GM13976 (cell line): ENCODE data around the gene LZTS2.

Experiments
- DNase-seq: peaks from one replicate; pipeline ENCODE4 v3.0.0; 2012; ENCODE audit warnings: low spot score
- in situ Hi-C: fragments of 300-500 bp; cut with MboI; formaldehyde crosslinking; loops from one replicate; pipeline ENCODE4 v1.12.0; 2022; ENCODE audit warnings: low sequenced_read_pairs, mixed read lengths, inconsistent platforms; ENCODE audit not compliant: unreplicated experiment
- TF ChIP-seq, protein P1 (sequence below): IDR thresholded peaks from 2 replicates; pipeline ENCODE4 v1.5.1; 2012; ENCODE audit warnings: borderline replicate concordance, mild to moderate bottlenecking; ENCODE audit not compliant: insufficient read depth; ENCODE audit errors: extremely low read depth, missing control alignments, control extremely low read depth

Gene LZTS2, protein sequence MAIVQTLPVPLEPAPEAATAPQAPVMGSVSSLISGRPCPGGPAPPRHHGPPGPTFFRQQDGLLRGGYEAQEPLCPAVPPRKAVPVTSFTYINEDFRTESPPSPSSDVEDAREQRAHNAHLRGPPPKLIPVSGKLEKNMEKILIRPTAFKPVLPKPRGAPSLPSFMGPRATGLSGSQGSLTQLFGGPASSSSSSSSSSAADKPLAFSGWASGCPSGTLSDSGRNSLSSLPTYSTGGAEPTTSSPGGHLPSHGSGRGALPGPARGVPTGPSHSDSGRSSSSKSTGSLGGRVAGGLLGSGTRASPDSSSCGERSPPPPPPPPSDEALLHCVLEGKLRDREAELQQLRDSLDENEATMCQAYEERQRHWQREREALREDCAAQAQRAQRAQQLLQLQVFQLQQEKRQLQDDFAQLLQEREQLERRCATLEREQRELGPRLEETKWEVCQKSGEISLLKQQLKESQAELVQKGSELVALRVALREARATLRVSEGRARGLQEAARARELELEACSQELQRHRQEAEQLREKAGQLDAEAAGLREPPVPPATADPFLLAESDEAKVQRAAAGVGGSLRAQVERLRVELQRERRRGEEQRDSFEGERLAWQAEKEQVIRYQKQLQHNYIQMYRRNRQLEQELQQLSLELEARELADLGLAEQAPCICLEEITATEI

DNA sequence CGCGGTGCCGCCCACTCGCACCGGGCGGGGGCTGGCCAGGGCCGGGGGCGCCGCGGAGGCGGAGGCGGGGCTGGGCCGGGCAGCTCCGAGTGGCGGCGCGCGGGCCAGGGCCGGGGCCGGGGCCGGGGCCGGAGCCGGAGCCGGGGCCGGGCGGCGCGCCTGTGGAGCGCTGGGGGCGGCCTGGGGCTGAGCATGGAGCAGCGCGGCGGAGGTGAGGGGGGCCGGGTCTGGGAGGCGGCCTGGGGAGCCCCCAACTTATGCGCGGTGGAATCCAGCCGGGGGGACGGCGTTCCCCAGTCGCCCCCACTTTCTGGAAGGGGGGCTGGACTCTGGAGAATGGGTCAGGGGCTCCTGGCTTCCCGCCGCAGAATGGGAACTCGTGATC lies at the start of gene LZTS2:
Gene LZTS2, plus strand, starts transcription at position 67 of the 385 bp plus-strand sequence. CDS start 2,731 bp downstream, outside the sequence.
- in situ Hi-C loops, result no loop called here
- TF ChIP-seq, protein P1, sequence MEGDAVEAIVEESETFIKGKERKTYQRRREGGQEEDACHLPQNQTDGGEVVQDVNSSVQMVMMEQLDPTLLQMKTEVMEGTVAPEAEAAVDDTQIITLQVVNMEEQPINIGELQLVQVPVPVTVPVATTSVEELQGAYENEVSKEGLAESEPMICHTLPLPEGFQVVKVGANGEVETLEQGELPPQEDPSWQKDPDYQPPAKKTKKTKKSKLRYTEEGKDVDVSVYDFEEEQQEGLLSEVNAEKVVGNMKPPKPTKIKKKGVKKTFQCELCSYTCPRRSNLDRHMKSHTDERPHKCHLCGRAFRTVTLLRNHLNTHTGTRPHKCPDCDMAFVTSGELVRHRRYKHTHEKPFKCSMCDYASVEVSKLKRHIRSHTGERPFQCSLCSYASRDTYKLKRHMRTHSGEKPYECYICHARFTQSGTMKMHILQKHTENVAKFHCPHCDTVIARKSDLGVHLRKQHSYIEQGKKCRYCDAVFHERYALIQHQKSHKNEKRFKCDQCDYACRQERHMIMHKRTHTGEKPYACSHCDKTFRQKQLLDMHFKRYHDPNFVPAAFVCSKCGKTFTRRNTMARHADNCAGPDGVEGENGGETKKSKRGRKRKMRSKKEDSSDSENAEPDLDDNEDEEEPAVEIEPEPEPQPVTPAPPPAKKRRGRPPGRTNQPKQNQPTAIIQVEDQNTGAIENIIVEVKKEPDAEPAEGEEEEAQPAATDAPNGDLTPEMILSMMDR, result no peak
- no peak for DNase-seq

DNA sequence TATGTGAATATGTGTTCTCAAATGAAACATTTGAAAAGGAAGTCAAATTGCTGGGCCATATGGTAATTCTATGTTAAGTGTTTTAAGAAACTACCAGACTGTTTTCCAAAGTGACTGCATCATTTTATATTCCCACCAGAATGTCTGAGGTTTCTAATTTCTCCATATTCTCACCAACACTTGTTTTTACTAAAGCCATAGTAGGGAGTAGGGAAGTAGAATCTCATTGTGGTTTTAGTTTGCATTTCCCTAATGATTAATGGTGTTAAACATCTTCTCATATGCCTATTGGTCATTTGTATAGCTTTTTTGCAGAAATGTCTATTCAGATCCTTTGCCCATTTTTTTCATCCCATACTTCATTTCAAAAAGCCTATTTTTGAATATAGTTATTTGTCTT lies 39.4 kb upstream of the LZTS2 start:
- TF ChIP-seq, protein P1, result no peak
- in situ Hi-C loops, result no loop called here
- DNase-seq, result no peak

DNA sequence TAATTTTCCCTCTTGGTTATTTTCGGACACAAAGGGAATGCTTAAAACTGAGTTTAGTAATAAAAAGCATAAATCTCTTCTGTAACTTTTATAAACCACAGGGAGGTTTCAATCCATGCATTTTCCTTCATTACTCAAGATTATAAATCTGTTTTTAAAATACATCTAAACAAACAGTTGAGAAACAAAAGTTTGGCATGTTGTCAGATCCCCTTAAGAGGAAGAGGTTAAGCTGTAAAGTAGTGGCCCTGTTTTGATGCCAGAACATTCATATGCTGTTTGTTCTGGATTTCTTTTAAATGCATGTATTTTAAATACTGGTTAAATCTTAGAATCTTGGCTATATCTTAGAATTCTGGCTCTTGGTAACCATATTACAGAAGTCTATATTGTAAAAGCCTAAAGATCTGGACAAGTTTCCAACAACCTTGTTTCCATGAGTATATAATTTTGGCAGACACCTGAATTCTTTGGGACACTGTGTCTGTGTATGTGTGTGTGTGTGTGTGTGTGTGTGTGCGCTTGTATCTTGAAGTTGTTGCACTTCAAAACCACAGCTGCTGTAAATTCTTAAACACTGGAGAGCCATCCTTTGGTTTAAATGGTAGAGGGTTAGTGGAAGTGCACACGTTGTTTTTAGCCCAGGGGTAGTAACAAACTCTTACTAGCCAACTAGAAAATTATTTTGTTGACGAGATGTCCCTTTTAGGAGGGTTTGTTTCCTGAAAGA lies 37.1 kb upstream of the LZTS2 start:
- in situ Hi-C loops, result no loop called here
- TF ChIP-seq, protein P1, result no peak

DNA sequence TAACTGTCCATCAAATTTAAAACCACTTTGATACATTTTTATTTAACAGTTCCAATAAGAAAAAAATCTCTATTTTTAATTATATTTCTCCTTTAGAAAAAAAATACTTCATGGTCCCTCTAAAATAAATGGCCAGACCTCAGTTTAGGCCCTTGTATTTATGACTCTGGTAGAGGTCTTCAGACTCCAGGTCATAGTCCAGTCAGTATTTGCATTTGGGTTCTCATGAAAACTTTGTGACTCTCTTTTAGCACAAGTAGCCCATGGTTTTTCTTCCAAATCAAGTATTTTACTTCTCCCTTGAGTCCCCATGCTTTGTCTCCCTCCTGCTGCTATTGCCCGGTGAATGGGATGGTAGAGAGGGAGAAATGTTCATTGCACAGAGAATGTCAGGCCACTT lies 35.8 kb upstream of the LZTS2 start:
- no peak for DNase-seq
- TF ChIP-seq, protein P1, result no peak
- in situ Hi-C loops, result no loop called here

More for the DNA sequence above, 37.1 kb upstream of the LZTS2 start:
- no peak for DNase-seq

DNA sequence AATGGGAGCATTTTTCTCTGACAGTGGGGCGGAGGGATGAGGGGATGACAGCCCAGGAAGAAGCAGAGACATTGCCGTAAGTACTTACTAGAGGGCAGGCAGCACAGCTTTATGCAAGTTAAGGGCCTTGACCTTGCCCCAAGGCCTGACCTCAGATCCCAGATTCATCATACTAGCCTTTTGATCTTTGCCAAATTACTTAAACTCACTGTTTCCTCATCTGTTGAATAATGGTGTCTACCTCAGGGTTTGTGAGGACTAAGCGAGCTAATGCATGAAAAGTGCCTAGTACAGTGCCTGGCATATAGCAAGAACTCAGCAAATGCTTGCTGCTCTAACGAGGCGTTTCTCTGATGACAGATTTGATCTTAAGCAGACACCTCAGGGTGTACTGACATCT lies 33.8 kb upstream of the LZTS2 start:
- TF ChIP-seq, protein P1, result no peak
- in situ Hi-C loops, result no loop called here
- DNase-seq, result no peak

DNA sequence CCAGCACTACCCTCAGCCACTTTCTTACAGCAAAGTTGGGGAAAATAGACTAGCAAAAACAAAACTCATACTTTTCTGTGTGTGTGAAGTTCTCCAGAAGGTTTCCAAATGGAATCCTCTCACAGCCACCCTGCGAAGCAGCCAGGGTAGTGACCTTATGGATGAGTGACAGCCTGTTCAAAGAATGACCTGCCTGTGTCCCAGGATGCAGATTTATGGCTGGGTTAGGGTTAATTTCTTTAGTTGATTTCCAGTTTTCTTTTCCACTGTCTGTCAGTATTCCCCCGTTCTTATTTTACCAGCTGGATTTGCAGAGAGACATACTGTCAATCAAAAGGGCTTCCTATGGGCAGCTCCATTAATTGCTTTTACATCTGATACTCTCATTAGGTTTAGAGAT lies 32.7 kb upstream of the LZTS2 start:
- TF ChIP-seq, protein P1, result no peak
- in situ Hi-C loops, result no loop called here
- no peak for DNase-seq
